Parathyroid adenoma (tissue), 2 donors: Measurements from ENCODE around the gene USO1.

ENCODE experiments used
- H2AFZ ChIP-seq: fragments of 300-600 bp; sonication (generic); one replicate; pipeline ENCODE4 v1.7.0; 2017; ENCODE audit warnings: antibody characterized with exemption, mild to moderate bottlenecking
- H3K27ac ChIP-seq: fragments of 300-600 bp; sonication (generic); one replicate; pipeline ENCODE4 v1.7.0; 2017
- H3K27me3 ChIP-seq: fragments of 300-600 bp; sonication (generic); one replicate; pipeline ENCODE4 v1.7.0; 2017; ENCODE audit warnings: low read length; ENCODE audit not compliant: control insufficient read depth, insufficient read depth
- H3K36me3 ChIP-seq: fragments of 300-600 bp; sonication (generic); one replicate; pipeline ENCODE4 v1.7.0; 2017; ENCODE audit warnings: low read length; ENCODE audit not compliant: control insufficient read depth, insufficient read depth
- H3K4me1 ChIP-seq: fragments of 300-600 bp; sonication (generic); one replicate; pipeline ENCODE4 v1.7.0; 2017; ENCODE audit warnings: control low read depth
- H3K4me2 ChIP-seq: fragments of 300-600 bp; sonication (generic); one replicate; pipeline ENCODE4 v1.7.0; 2017; ENCODE audit warnings: low read length
- H3K4me3 ChIP-seq: fragments of 300-600 bp; sonication (generic); one replicate; pipeline ENCODE4 v1.7.0; 2017; ENCODE audit warnings: low read depth, low read length
- H3K79me2 ChIP-seq: fragments of 300-600 bp; sonication (generic); one replicate; pipeline ENCODE4 v1.7.0; 2017; ENCODE audit warnings: control low read depth
- H3K9ac ChIP-seq: fragments of 300-600 bp; sonication (generic); one replicate; pipeline ENCODE4 v1.7.0; 2017; ENCODE audit warnings: mild to moderate bottlenecking
- H3K9me3 ChIP-seq: fragments of 300-600 bp; sonication (generic); one replicate; pipeline ENCODE4 v1.7.0; 2017; ENCODE audit warnings: low read length; ENCODE audit not compliant: control insufficient read depth
- CTCF ChIP-seq: fragments of 300-600 bp; sonication (generic); IDR thresholded peaks from one replicate; pipeline ENCODE4 v1.7.0; 2017; ENCODE audit warnings: antibody characterized with exemption, mild to moderate bottlenecking
- donor health status: primary hyperparathyroidism.

Gene USO1

GRCh38 chr4:75726577-75726976 is 2.2 kb downstream of the USO1 start:
- no peak for TF ChIP-seq CTCF
- Histone ChIP-seq H3K27me3 (no peaks in the 10 kb centered on the region), H3K4me3 (no peak overlapping the region), H3K9me3 (no peaks in the 10 kb centered on the region), H3K9ac (no peak overlapping the region), H3K4me1 (peaks cover 5% of the 10 kb centered on the region), H3K27ac (no peak overlapping the region), H3K36me3 (no peaks in the 10 kb centered on the region), H3K4me2 (no peak overlapping the region), H2AFZ (no peak overlapping the region), H3K79me2 (peaks cover 10% of the 10 kb centered on the region)

GRCh38 chr4:75727073-75727472 is 2.7 kb downstream of the USO1 start:
- Histone ChIP-seq H3K27ac (no peak overlapping the region), H3K27me3 (no peaks in the 10 kb centered on the region), H2AFZ (no peak overlapping the region), H3K4me3 (no peak overlapping the region), H3K79me2 (peaks cover 10% of the 10 kb centered on the region), H3K9me3 (no peaks in the 10 kb centered on the region), H3K4me1 (peaks cover 5% of the 10 kb centered on the region), H3K36me3 (no peaks in the 10 kb centered on the region), H3K4me2 (no peak overlapping the region), H3K9ac (no peak overlapping the region)
- no peak for TF ChIP-seq CTCF

GRCh38 chr4:75729836-75730235 is 5.5 kb downstream of the USO1 start:
- Histone ChIP-seq H3K9ac (no peak overlapping the region), H3K4me1 (no peaks in the 10 kb centered on the region), H3K27me3 (no peaks in the 10 kb centered on the region), H2AFZ (no peak overlapping the region), H3K27ac (no peak overlapping the region), H3K4me3 (no peak overlapping the region), H3K9me3 (no peaks in the 10 kb centered on the region), H3K79me2 (peaks cover 15% of the 10 kb centered on the region), H3K36me3 (no peaks in the 10 kb centered on the region), H3K4me2 (no peak overlapping the region)
- TF ChIP-seq CTCF: no peak

- H3K9ac ChIP-seq: no peak overlapping the region
- no peak overlapping the region for H2AFZ ChIP-seq
- TF ChIP-seq CTCF: no peak
- H3K9me3 ChIP-seq: no peaks in the 10 kb centered on the region
- no peaks in the 10 kb centered on the region for H3K4me1 ChIP-seq
- no peaks in the 10 kb centered on the region for H3K36me3 ChIP-seq
- H3K79me2 ChIP-seq: peaks cover 14% of the 10 kb centered on the region
- no peak overlapping the region for H3K4me3 ChIP-seq
- H3K27me3 ChIP-seq: no peaks in the 10 kb centered on the region
- no peak overlapping the region for H3K4me2 ChIP-seq
- no peak overlapping the region for H3K27ac ChIP-seq
Observed at GRCh38 chr4:75733369-75733768, 9.0 kb downstream of the USO1 start.

- Histone ChIP-seq H2AFZ (no peak overlapping the region), H3K27ac (no peak overlapping the region), H3K36me3 (no peaks in the 10 kb centered on the region), H3K4me2 (no peak overlapping the region), H3K4me3 (no peak overlapping the region), H3K27me3 (no peaks in the 10 kb centered on the region), H3K9ac (no peak overlapping the region), H3K9me3 (no peaks in the 10 kb centered on the region), H3K79me2 (peaks cover 15% of the 10 kb centered on the region), H3K4me1 (no peaks in the 10 kb centered on the region)
- TF ChIP-seq CTCF: no peak
Observed at GRCh38 chr4:75735525-75735924, 11.1 kb downstream of the USO1 start.
